ENCODE results near the gene AKR1E2. TPM values are rescaled to one million over a fixed set of nuclear protein-coding genes. Genes with fewer than 3 reads are reported as not detected.

AKR1E2 gene
- polyA plus RNA-seq, 3 donors = 0.45 to 0.74 (median 0.67) TPM

GRCh38 chr10:4802711-4803487 is 23.1 kb upstream of the AKR1E2 start:
- H3K27ac Mint-ChIP-seq = no peak overlapping the region
- no CpG with 5 or more reads among the region's 6 CpGs for WGBS (ENCODE audit: insufficient coverage)
- no peaks in the 10 kb centered on the region for H3K36me3 Mint-ChIP-seq
- no peak overlapping the region for H2AFZ ChIP-seq (ENCODE audit: insufficient read depth, low read depth, low read length, poor library complexity, severe bottlenecking)
- H3K9me3 Mint-ChIP-seq = no peaks in the 10 kb centered on the region
- peaks cover 8% of the 10 kb centered on the region for H3K4me1 Mint-ChIP-seq
- H3K79me2 ChIP-seq (ENCODE audit: insufficient read depth, low read length) = no peaks in the 10 kb centered on the region
- no peaks in the 10 kb centered on the region for H3K27me3 ChIP-seq (ENCODE audit: control insufficient read depth in 2 of 2, insufficient read depth in 2 of 2, low read length in 2 of 2)
- H3K4me3 ChIP-seq (replicated peaks in 1 of 3; ENCODE audit: low read depth in 2 of 3, low read length in 3 of 3) = no peak overlapping the region
- H3K4me1 ChIP-seq (ENCODE audit: control insufficient read depth in 1 of 2, insufficient read depth in 2 of 2, low read length in 2 of 2) = peaks cover 7 to 8% of the 10 kb centered on the region in 2 donors
- no peaks in the 10 kb centered on the region for H4K20me1 ChIP-seq (ENCODE audit: insufficient read depth, low read length)
- H3K36me3 ChIP-seq (replicated peaks in 1 of 2; ENCODE audit: control insufficient read depth in 1 of 2, insufficient read depth in 2 of 2, low read length in 2 of 2) = no peaks in the 10 kb centered on the region
- no peaks in the 10 kb centered on the region for H3K9me3 ChIP-seq (replicated peaks in 1 of 2; ENCODE audit: control insufficient read depth in 1 of 2, insufficient read depth in 1 of 2, low read length in 2 of 2)
- no peak overlapping the region for H3K9ac ChIP-seq (ENCODE audit: insufficient read depth, low read length, poor library complexity, severe bottlenecking)
- H3K27ac ChIP-seq (ENCODE audit: low read depth in 1 of 2, low read length in 2 of 2) = no peak overlapping the region
- no peak overlapping the region for H3K4me2 ChIP-seq (replicated peaks; ENCODE audit: extremely low read depth, low read length, poor library complexity, severe bottlenecking)
- DNase-seq = no peak
- H3K4me3 Mint-ChIP-seq = no peak overlapping the region
- peaks cover 3 to 4% (median 3%) of the 10 kb centered on the region in 3 donors for H3K27me3 Mint-ChIP-seq (ENCODE audit: low read depth in 3 of 3)
- TF ChIP-seq CTCF (IDR thresholded peaks at IDR 0.05) = no peak
- intact Hi-C loops (cut with micrococcal nuclease) = no loop called here

DNA sequence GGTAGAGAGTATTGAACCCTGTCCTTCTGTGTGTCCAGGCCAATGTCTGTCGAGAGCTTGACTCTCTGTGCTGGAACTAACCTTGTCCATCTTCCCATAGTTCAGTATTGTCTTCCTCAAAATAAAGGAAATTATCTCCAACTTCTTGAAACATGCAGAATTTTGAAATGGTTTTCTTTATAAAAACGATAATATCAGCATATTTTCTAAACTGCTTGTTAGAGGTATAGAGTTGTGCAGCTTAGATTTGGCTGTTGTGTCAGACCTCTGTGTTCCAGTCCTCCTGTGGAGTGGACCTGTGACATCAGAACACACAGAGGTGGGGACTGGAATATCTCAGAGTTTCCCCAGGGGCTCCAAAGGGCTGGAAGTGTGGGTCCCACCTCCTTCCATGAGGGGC is 22.2 kb upstream of the AKR1E2 start:
- Mint-ChIP-seq H3K27me3 (ENCODE audit: low read depth in 3 of 3) (peaks cover 0 to 4% (median 3%) of the 10 kb centered on the region in 3 donors), H3K27ac (no peak overlapping the region), H3K4me3 (no peak overlapping the region), H3K4me1 (peaks cover 12% of the 10 kb centered on the region), H3K9me3 (no peaks in the 10 kb centered on the region), H3K36me3 (no peaks in the 10 kb centered on the region)
- H3K9ac ChIP-seq (ENCODE audit: insufficient read depth, low read length, poor library complexity, severe bottlenecking) = no peak overlapping the region
- no peaks in the 10 kb centered on the region for H4K20me1 ChIP-seq (ENCODE audit: insufficient read depth, low read length)
- no peak overlapping the region for H3K4me2 ChIP-seq (replicated peaks; ENCODE audit: extremely low read depth, low read length, poor library complexity, severe bottlenecking)
- H2AFZ ChIP-seq (ENCODE audit: insufficient read depth, low read depth, low read length, poor library complexity, severe bottlenecking) = no peak overlapping the region
- H3K4me1 ChIP-seq (ENCODE audit: control insufficient read depth in 1 of 2, insufficient read depth in 2 of 2, low read length in 2 of 2) = peaks cover 7 to 9% of the 10 kb centered on the region in 2 donors
- no peak overlapping the region for H3K27ac ChIP-seq (ENCODE audit: low read depth in 1 of 2, low read length in 2 of 2)
- no peaks in the 10 kb centered on the region for H3K79me2 ChIP-seq (ENCODE audit: insufficient read depth, low read length)
- H3K9me3 ChIP-seq (replicated peaks in 1 of 2; ENCODE audit: control insufficient read depth in 1 of 2, insufficient read depth in 1 of 2, low read length in 2 of 2) = no peaks in the 10 kb centered on the region
- H3K36me3 ChIP-seq (replicated peaks in 1 of 2; ENCODE audit: control insufficient read depth in 1 of 2, insufficient read depth in 2 of 2, low read length in 2 of 2) = no peaks in the 10 kb centered on the region
- no peak overlapping the region for H3K4me3 ChIP-seq (replicated peaks in 1 of 3; ENCODE audit: low read depth in 2 of 3, low read length in 3 of 3)
- intact Hi-C loops (cut with micrococcal nuclease) = no loop called here
- no peak for TF ChIP-seq CTCF (IDR thresholded peaks at IDR 0.05)
- WGBS (ENCODE audit: insufficient coverage) = no CpG with 5 or more reads among the region's 2 CpGs
- no peak for DNase-seq
- no peaks in the 10 kb centered on the region for H3K27me3 ChIP-seq (ENCODE audit: control insufficient read depth in 2 of 2, insufficient read depth in 2 of 2, low read length in 2 of 2)

All from CD14-positive monocyte (primary cell).